NT2/D1 (cell line): Measurements from ENCODE around the gene DMD.

Experiments used
- SUZ12 ChIP-seq: IDR thresholded peaks from 2 replicates; pipeline ENCODE4 v1.6.1; 2011; ENCODE audit not compliant: insufficient read length, insufficient read depth; ENCODE audit errors: extremely low read depth
- YY1 ChIP-seq: IDR thresholded peaks from 2 replicates; pipeline ENCODE4 v1.6.1; 2011; ENCODE audit not compliant: insufficient read length, insufficient read depth
- ZNF274 ChIP-seq: IDR thresholded peaks from 2 replicates; pipeline ENCODE4 v1.6.1; 2011; ENCODE audit warnings: mild to moderate bottlenecking, low read depth, low read length

DNA sequence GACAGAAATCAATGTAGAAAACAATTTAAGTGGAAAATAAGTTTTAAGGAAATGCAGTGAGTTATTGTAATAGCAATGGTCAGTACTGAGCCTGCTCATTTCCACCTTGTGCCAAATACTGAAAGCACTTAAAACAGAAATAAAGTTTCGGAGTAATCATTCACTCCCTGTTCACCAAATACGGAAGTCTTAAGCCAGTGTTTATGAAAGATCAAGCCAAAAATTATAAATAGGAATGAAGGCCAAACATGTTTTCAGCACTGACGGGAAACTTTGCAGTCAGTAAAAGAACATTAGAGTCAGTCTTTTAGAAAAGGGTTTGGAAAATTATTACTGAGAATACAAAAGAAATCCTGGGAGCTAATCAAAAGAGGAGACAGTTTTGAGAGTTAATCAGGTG is 178.6 kb downstream of the DMD start:
- TF ChIP-seq YY1 (no peak), ZNF274 (no peak), SUZ12 (no peak)
